H9 (cell line): Measurements from ENCODE around the gene DNAAF1. TPM values are rescaled to one million over a fixed set of nuclear protein-coding genes. Genes with fewer than 3 reads are reported as not detected.

Experiments
- DNase-seq: peaks from one replicate; pipeline ENCODE4 v3.0.0-alpha.2; 2017
- H2AFZ ChIP-seq: one replicate; pipeline ENCODE4 v1.6.1; 2013; ENCODE audit warnings: mild to moderate bottlenecking, low read length, control low read depth, moderate library complexity
- H2AK5ac ChIP-seq: 2 replicates; pipeline ENCODE4 v1.6.1; 2013; ENCODE audit warnings: low read length, control low read depth, mixed read lengths; ENCODE audit not compliant: insufficient read length
- H2BK120ac ChIP-seq: one replicate; pipeline ENCODE4 v1.6.1; 2013; ENCODE audit warnings: low read depth, mild to moderate bottlenecking, low read length, control low read depth, inconsistent platforms; ENCODE audit not compliant: poor library complexity, severe bottlenecking
- H2BK12ac ChIP-seq: 2 replicates; pipeline ENCODE4 v1.6.1; 2013; ENCODE audit warnings: low read length, control low read depth, mixed read lengths, low read depth; ENCODE audit not compliant: insufficient read length
- H2BK15ac ChIP-seq: 2 replicates; pipeline ENCODE4 v1.6.1; 2013; ENCODE audit warnings: low read depth, low read length, control low read depth
- H2BK20ac ChIP-seq: one replicate; pipeline ENCODE4 v1.6.1; 2013; ENCODE audit warnings: low read depth, mild to moderate bottlenecking, low read length, control low read depth, inconsistent platforms; ENCODE audit not compliant: poor library complexity, severe bottlenecking
- H2BK5ac ChIP-seq: 2 replicates; pipeline ENCODE4 v1.6.1; 2013; ENCODE audit warnings: low read length, control low read depth, mixed read lengths; ENCODE audit not compliant: insufficient read length
- H3K14ac ChIP-seq: 2 replicates; pipeline ENCODE4 v1.6.1; 2013; ENCODE audit warnings: low read length, control low read depth; ENCODE audit not compliant: insufficient read depth
- H3K18ac ChIP-seq: 2 replicates; pipeline ENCODE4 v1.6.1; 2013; ENCODE audit warnings: low read depth, mild to moderate bottlenecking, mixed read lengths, low read length, control low read depth; ENCODE audit not compliant: insufficient read length
- H3K23ac ChIP-seq: 2 replicates; pipeline ENCODE4 v1.6.1; 2013; ENCODE audit warnings: low read length, control low read depth, mixed read lengths, low read depth; ENCODE audit not compliant: insufficient read length
- H3K23me2 ChIP-seq: 2 replicates; pipeline ENCODE4 v1.6.1; 2013; ENCODE audit warnings: low read depth, mild to moderate bottlenecking, mixed read lengths, low read length, control low read depth; ENCODE audit not compliant: insufficient read length, poor library complexity, severe bottlenecking
- H3K27ac ChIP-seq: 2 replicates; pipeline ENCODE4 v1.5.1; 2013; ENCODE audit warnings: low read length, control low read depth, mixed read lengths, low read depth; ENCODE audit not compliant: insufficient read length
- H3K27me3 ChIP-seq: 2 replicates; pipeline ENCODE4 v1.6.1; 2013; ENCODE audit warnings: low read length, control low read depth, inconsistent platforms; ENCODE audit not compliant: insufficient read depth
- H3K4ac ChIP-seq: 2 replicates; pipeline ENCODE4 v1.6.1; 2013; ENCODE audit warnings: low read depth, mild to moderate bottlenecking, control low read depth, inconsistent platforms, low read length, moderate library complexity
- H3K4me1 ChIP-seq: 2 replicates; pipeline ENCODE4 v1.6.1; 2013; ENCODE audit warnings: low read length, control low read depth, inconsistent platforms; ENCODE audit not compliant: insufficient read depth
- H3K4me2 ChIP-seq: 2 replicates; pipeline ENCODE4 v1.6.1; 2013; ENCODE audit warnings: low read length, control low read depth, mixed read lengths; ENCODE audit not compliant: insufficient read length, insufficient read depth
- H3K56ac ChIP-seq: 2 replicates; pipeline ENCODE4 v1.6.1; 2013; ENCODE audit warnings: low read depth, mild to moderate bottlenecking, mixed read lengths, low read length, control low read depth; ENCODE audit not compliant: insufficient read length
- H3K79me1 ChIP-seq: 2 replicates; pipeline ENCODE4 v1.6.1; 2013; ENCODE audit warnings: low read depth, mild to moderate bottlenecking, moderate library complexity, low read length, control low read depth, inconsistent platforms; ENCODE audit not compliant: insufficient read depth, poor library complexity, severe bottlenecking
- H3K79me2 ChIP-seq: 2 replicates; pipeline ENCODE4 v1.6.1; 2013; ENCODE audit warnings: low read length, control low read depth, inconsistent platforms; ENCODE audit not compliant: insufficient read depth
- H3K9ac ChIP-seq: 2 replicates; pipeline ENCODE4 v1.6.1; 2013; ENCODE audit warnings: low read length, control low read depth, mixed read lengths; ENCODE audit not compliant: insufficient read length; ENCODE audit errors: extremely low read depth
- H3K9me3 ChIP-seq: one replicate; pipeline ENCODE4 v1.6.1; 2013; ENCODE audit warnings: low read depth, low read length, inconsistent platforms; ENCODE audit not compliant: control insufficient read depth
- H3T11ph ChIP-seq: one replicate; pipeline ENCODE4 v1.6.1; 2013; ENCODE audit warnings: mild to moderate bottlenecking, low read length, control low read depth, inconsistent platforms
- H4K20me1 ChIP-seq: one replicate; pipeline ENCODE4 v1.6.1; 2013; ENCODE audit not compliant: control insufficient read depth, insufficient read length, insufficient read depth
- H4K5ac ChIP-seq: 2 replicates; pipeline ENCODE4 v1.6.1; 2013; ENCODE audit warnings: low read depth, mild to moderate bottlenecking, mixed read lengths, low read length, control low read depth; ENCODE audit not compliant: insufficient read length
- H4K8ac ChIP-seq: replicated peaks from 2 replicates; pipeline ENCODE4 v1.6.1; 2013; ENCODE audit warnings: low read length, control low read depth, mixed read lengths, low read depth; ENCODE audit not compliant: insufficient read length
- H4K91ac ChIP-seq: 2 replicates; pipeline ENCODE4 v1.6.1; 2013; ENCODE audit warnings: low read depth, mild to moderate bottlenecking, moderate library complexity, mixed read lengths, low read length, control low read depth; ENCODE audit not compliant: insufficient read length
- H3K27ac Mint-ChIP-seq, 3 experiments: 2 replicates in 2 of 3; 3 replicates in 1 of 3; pipeline ENCODE4 v1.8.0; 2020 to 2021; ENCODE audit warnings: mixed read lengths in 3 of 3, mild to moderate bottlenecking in 1 of 3, moderate library complexity in 1 of 3
- H3K27me3 Mint-ChIP-seq: 2 replicates; pipeline ENCODE4 v1.8.0; 2021; ENCODE audit warnings: low read depth, mild to moderate bottlenecking, moderate library complexity, mixed read lengths
- H3K36me3 Mint-ChIP-seq, 3 experiments: 2 replicates in 2 of 3; 3 replicates in 1 of 3; pipeline ENCODE4 v1.8.0; 2020 to 2021; ENCODE audit warnings: low read depth in 3 of 3, mixed read lengths in 3 of 3; ENCODE audit not compliant: insufficient read depth in 1 of 3
- H3K4me1 Mint-ChIP-seq, 2 experiments: 2 replicates each; pipeline ENCODE4 v1.8.0; 2020; ENCODE audit warnings: mixed read lengths in 2 of 2
- H3K4me3 Mint-ChIP-seq, 2 experiments: 2 replicates in 1 of 2; 3 replicates in 1 of 2; pipeline ENCODE4 v1.8.0; 2020 to 2021; ENCODE audit warnings: mild to moderate bottlenecking in 2 of 2, mixed read lengths in 2 of 2, moderate library complexity in 1 of 2
- H3K9me3 Mint-ChIP-seq, 2 experiments: 2 replicates in 1 of 2; 3 replicates in 1 of 2; pipeline ENCODE4 v1.8.0; 2020; ENCODE audit warnings: mild to moderate bottlenecking in 2 of 2, mixed read lengths in 2 of 2, moderate library complexity in 1 of 2
- WGBS: extraction: QIAGEN DNeasy Blood & Tissue Kit; methylation state at CpG from one replicate; pipeline ENCODE4 v1.1.7; 2013; ENCODE audit warnings: missing lambda C conversion rate, low lambda C conversion rate, mixed read lengths; ENCODE audit not compliant: insufficient read length; ENCODE audit errors: extremely low coverage; 5-methylcytosine and 5-hydroxymethylcytosine counted together
- total RNA-seq: library from RNA; stranded (reverse); gene quantifications from 2 replicates; pipeline ENCODE4 v1.2.1, GENCODE V29; 2021
- TF ChIP-seq, protein P1 (sequence below): fragments of 200-600 bp; sonication (generic); conservative IDR thresholded peaks from 3 replicates; pipeline ENCODE4 v1.8.0; 2021; ENCODE audit warnings: antibody characterized with exemption, mild to moderate bottlenecking

Gene DNAAF1
- total RNA-seq, 1 experiment from 2014 or later = not detected

DNA sequence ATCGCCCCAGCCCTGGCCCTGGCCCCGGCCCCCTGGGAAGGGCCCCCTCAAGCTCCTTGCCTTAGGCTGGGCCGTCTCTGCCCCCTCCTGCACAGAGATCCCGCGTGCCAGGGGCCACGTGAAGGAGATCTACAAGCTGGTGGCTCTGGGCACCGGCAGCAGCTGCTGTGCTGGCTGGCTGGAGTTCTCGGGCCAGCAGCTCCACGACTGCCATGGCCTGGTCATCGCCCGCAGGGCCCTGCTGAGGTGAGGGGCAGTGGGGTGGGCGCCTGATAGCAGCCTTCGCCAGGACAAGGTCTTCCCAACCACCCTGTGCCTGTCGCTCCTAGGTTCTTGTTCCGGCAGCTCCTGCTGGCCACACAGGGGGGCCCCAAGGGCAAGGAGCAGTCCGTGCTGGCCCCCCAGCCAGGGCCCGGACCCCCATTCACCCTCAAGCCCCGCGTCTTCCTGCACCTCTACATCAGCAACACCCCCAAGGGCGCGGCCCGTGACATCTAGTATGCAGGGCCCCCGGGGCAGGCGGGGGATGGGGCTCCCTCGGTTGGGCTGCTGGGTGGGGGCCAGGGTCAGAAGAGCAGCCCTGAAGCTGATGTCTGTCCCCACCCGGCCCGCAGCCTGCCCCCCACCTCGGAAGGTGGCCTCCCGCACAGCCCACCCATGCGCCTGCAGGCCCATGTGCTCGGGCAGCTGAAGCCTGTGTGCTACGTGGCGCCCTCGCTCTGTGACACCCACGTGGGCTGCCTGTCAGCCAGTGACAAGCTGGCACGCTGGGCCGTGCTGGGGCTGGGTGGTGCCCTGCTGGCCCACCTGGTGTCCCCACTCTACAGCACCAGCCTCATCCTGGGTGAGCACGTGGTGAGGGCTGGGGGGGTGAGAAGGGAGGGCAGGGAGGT lies 50.3 kb downstream of the DNAAF1 start:
- H2BK20ac ChIP-seq = no peak overlapping the region

More for the DNA sequence above, 50.3 kb downstream of the DNAAF1 start:
- Histone ChIP-seq H2BK12ac (no peak overlapping the region), H3K23me2 (no peaks in the 10 kb centered on the region), H2BK15ac (no peak overlapping the region), H3K27ac (no peak overlapping the region), H4K20me1 (no peaks in the 10 kb centered on the region), H3T11ph (no peak overlapping the region), H2BK5ac (no peak overlapping the region), H3K14ac (no peak overlapping the region), H4K8ac (no peak overlapping the region), H3K18ac (no peak overlapping the region), H3K27me3 (no peaks in the 10 kb centered on the region), H3K9ac (no peak overlapping the region), H2BK120ac (no peak overlapping the region), H3K9me3 (no peaks in the 10 kb centered on the region), H3K23ac (no peak overlapping the region), H4K91ac (no peak overlapping the region), H4K5ac (no peak overlapping the region), H3K4me2 (no peak overlapping the region), H2AFZ (no peak overlapping the region), H3K4me1 (no peaks in the 10 kb centered on the region; the same call in 1 of the 2 replicates), H3K4ac (no peak overlapping the region), H3K79me1 (no peaks in the 10 kb centered on the region), H3K56ac (no peak overlapping the region), H3K79me2 (no peaks in the 10 kb centered on the region), H2AK5ac (no peak overlapping the region)
- H3K27me3 Mint-ChIP-seq = peaks cover 4% of the 10 kb centered on the region; the same call in 1 of the 2 replicates
- H3K4me3 Mint-ChIP-seq = no peak overlapping the region
- TF ChIP-seq, protein P1, sequence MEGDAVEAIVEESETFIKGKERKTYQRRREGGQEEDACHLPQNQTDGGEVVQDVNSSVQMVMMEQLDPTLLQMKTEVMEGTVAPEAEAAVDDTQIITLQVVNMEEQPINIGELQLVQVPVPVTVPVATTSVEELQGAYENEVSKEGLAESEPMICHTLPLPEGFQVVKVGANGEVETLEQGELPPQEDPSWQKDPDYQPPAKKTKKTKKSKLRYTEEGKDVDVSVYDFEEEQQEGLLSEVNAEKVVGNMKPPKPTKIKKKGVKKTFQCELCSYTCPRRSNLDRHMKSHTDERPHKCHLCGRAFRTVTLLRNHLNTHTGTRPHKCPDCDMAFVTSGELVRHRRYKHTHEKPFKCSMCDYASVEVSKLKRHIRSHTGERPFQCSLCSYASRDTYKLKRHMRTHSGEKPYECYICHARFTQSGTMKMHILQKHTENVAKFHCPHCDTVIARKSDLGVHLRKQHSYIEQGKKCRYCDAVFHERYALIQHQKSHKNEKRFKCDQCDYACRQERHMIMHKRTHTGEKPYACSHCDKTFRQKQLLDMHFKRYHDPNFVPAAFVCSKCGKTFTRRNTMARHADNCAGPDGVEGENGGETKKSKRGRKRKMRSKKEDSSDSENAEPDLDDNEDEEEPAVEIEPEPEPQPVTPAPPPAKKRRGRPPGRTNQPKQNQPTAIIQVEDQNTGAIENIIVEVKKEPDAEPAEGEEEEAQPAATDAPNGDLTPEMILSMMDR = no peak
- no CpG with 5 or more reads among the region's 38 CpGs for WGBS
- peaks cover 6 to 31% of the 10 kb centered on the region in 2 experiments; a peak in 3 of 4 replicates for H3K4me1 Mint-ChIP-seq
- no peaks in the 10 kb centered on the region for H3K36me3 Mint-ChIP-seq
- no peak overlapping the region for H3K27ac Mint-ChIP-seq
- no peak for DNase-seq
- no peaks in the 10 kb centered on the region; a peak in 1 of 5 replicates for H3K9me3 Mint-ChIP-seq
